HG03280 (cell line): ENCODE results near the gene SPEN.
"Not testable (repeated sequence)": the region's sequence is repeated elsewhere in the genome, so short reads cannot be mapped to it uniquely, and the experiment has no call there.

Source experiments
- ATAC-seq: cut with Tn5 transposase; IDR thresholded peaks from one replicate; pipeline ENCODE4 v1.9.1; 2021; ENCODE audit warnings: mild to moderate bottlenecking, moderate library complexity; ENCODE audit not compliant: unreplicated experiment

Gene SPEN

GRCh38 chr1:15833069-15833679 lies 14.3 kb upstream of the SPEN start:
- ATAC-seq, result no peak

GRCh38 chr1:15833842-15834405 lies 13.6 kb upstream of the SPEN start:
- ATAC-seq, result no peak

- ATAC-seq, result peak; percentile 49
Measured at GRCh38 chr1:15834406-15835204, 12.9 kb upstream of the SPEN start.

- ATAC-seq, result peak; percentile 2
Measured at GRCh38 chr1:15835205-15835740, 12.2 kb upstream of the SPEN start.

GRCh38 chr1:15835741-15836510 lies 11.6 kb upstream of the SPEN start:
- ATAC-seq, result peak; percentile 48

GRCh38 chr1:15836511-15836771 lies 11.1 kb upstream of the SPEN start:
- not testable (repeated sequence) for ATAC-seq

GRCh38 chr1:15836772-15837669 lies 10.5 kb upstream of the SPEN start:
- ATAC-seq, result no peak

GRCh38 chr1:15837931-15838330 lies 9.6 kb upstream of the SPEN start:
- no peak for ATAC-seq

- ATAC-seq, result no peak
Measured at GRCh38 chr1:15838721-15839120, 8.8 kb upstream of the SPEN start.

- ATAC-seq, result no peak
Measured at GRCh38 chr1:15843826-15844572, 3.5 kb upstream of the SPEN start.

GRCh38 chr1:15846056-15846455 lies 1.5 kb upstream of the SPEN start:
- not testable (repeated sequence) for ATAC-seq

- no peak for ATAC-seq
Measured at GRCh38 chr1:15847893-15848142, 311 bp downstream of the SPEN start.

- ATAC-seq, result peak; percentile 14
Measured at GRCh38 chr1:15848143-15848928, 829 bp downstream of the SPEN start.

GRCh38 chr1:15848929-15849774 lies 1.6 kb downstream of the SPEN start:
- no peak for ATAC-seq

- ATAC-seq, result no peak
Measured at GRCh38 chr1:15849775-15850324, 2.3 kb downstream of the SPEN start.

GRCh38 chr1:15850471-15851001 lies 3.0 kb downstream of the SPEN start:
- ATAC-seq, result no peak

- ATAC-seq, result no peak
Measured at GRCh38 chr1:15851210-15852035, 3.9 kb downstream of the SPEN start.
